ENCODE measurements around the gene TPK1.

TPK1 gene

DNA sequence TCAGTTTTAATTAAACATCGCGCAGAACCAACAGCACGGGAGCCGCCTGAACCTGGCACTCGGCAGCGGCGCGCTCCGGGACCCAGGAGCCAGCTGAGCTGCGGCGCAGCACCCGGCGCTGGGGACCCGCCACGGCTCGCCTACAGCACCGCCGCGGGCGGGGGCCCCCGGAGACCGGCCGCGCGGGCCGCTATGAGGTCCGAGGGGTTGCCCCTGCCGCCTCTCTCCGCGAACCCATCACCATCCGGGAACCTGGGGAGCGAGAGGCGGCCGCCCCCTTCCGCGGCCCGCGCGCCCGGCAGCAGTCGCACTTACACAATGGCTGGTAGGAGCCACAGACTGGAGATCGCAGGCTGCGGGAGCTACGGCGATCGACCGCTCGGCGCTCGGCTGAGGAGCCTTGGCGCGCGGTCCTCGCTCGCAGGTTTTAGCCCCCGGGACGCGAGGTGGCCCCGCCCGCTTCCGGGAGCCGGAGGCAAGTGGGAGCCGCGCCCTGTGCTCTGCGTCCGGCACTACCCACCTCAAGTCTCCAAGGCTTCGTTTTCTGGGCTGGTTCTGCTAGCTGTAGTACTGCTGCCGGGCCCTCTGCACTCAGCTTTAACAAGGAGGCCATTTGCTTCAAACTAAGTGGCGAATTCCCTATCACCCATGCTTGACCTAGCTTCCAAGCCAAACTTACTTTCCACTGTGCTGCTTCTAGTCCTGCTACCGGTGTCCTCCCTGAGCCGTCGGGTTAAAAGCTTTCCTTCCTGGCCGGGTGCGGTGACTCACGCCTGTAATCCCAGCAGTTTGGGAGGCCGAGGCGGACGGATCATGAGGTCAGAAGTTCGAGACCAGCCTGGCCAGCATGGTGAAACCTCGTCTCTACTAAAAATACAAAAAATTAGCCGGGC is at the start of gene TPK1:
TPK1 (minus strand) TSS at position 402 of the 893 bp plus-strand sequence. CDS start 451 bp downstream, outside the sequence.
- peak; percentile 83 to 90 for DNase-seq

GRCh38 chr7:144885478-144885877 is 49.6 kb upstream of the TPK1 start:
- DNase-seq = no peak

- no peak for DNase-seq
Observed at GRCh38 chr7:144884896-144885295, 49.0 kb upstream of the TPK1 start.

- DNase-seq = no peak
Observed at GRCh38 chr7:144873316-144873845, 37.5 kb upstream of the TPK1 start.

GRCh38 chr7:144869082-144869481 is 33.2 kb upstream of the TPK1 start:
- no peak for DNase-seq

GRCh38 chr7:144866189-144866588 is 30.3 kb upstream of the TPK1 start:
- DNase-seq = no peak

GRCh38 chr7:144863320-144863647 is 27.4 kb upstream of the TPK1 start:
- DNase-seq = no peak

DNA sequence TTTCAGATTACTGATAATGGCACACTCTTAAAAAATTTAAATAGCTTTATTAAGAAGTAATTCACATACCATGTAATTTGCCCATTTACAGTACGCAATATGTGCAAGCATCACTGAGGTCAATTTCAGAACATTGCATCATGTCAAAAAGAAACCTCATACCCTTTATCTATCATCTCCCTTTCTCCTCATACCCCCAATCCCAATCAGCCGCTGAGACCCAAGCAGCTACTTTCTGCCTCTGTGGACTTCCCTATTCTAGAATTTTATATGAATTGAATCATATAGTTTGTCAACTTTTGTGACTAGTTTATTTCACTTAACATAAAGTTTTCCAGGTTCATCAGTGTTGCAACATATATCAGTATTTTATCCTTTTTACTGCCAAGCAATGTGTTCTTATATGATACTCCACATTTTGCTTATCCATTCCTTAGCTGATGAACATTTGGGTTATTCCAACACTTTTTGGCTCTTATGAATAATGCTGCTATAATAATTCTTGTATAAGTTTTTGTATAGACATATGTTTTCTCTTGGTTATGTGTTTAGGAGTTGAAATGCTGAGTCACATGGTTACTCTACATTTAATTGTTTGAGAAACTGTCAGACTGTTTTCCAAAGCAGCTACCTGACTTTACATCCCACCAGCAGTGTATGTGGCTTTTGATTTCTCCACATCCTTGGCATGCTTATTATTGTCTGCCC is 26.9 kb upstream of the TPK1 start:
- no peak for DNase-seq

DNA sequence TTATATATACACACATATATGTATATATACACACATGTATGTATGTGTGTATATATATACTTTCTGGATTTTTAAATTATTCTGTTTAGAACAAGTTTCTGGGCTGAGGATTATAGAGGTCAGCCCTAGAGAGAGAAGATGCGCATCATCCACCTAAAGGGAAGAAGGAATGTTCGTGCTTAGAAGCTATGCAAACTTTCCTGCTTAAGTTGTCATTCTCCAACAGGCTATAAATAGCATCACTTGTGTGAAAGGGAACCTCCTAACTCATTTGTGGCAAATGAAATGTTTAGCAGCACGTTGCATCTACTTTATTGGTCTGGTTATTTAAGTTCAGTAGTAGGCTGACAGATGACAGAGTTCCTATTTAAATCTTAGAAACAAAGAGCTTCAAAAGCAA is 23.9 kb upstream of the TPK1 start:
- no peak for DNase-seq

DNA sequence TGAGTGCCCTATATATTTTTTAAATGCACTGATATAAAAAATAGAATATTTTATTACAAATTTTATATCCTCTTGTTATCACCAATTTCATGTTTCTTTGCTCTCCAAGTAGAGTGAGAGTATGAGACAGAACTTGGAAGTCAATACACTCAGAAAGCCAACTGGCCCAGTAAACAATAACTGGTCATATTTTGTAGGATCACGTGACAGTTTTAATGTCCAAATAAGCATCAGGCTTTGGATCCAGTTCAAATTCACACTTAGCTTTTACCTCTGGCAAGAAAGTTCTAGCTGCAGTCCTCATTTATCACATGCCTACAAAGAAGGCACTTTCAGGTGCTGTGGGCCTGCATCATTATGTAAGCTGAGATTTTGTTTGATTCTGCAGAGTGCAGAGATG is 21.6 kb upstream of the TPK1 start:
- no peak for DNase-seq

- peak; percentile 40 to 61 for DNase-seq
Observed at GRCh38 chr7:144854839-144855424, 19.1 kb upstream of the TPK1 start.

GRCh38 chr7:144853542-144853941 is 17.7 kb upstream of the TPK1 start:
- no peak for DNase-seq

- no peak for DNase-seq
Observed at GRCh38 chr7:144848078-144848477, 12.2 kb upstream of the TPK1 start.

GRCh38 chr7:144842377-144842851 is 6.6 kb upstream of the TPK1 start:
- DNase-seq = no peak

GRCh38 chr7:144836545-144836842 is 641 bp upstream of the TPK1 start:
- DNase-seq = no peak

DNA sequence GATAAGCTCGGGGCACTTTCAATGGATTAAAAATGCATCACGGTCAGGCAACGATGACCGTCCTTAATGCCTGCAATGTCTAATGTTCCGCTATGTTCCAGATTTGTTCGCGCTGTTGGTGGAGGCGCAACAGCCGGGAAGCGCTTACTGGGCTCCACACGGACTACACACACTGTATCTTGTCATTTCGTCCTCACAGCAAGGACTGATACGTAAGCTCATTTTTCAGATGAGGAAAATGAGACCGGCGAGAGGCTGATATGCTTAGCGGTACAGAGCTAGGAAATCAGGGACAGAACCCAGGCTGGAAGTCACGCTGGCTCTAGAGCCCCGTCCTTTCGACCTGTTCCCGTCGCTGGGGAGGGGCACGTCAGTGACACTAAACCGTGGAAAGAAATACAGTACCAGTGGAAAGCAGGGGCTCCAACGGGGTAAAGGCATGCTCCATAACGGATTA is 670 bp downstream of the TPK1 start:
- peak; percentile 36 to 63 for DNase-seq

GRCh38 chr7:144834641-144835144 is 1.2 kb downstream of the TPK1 start:
- no peak for DNase-seq

DNA sequence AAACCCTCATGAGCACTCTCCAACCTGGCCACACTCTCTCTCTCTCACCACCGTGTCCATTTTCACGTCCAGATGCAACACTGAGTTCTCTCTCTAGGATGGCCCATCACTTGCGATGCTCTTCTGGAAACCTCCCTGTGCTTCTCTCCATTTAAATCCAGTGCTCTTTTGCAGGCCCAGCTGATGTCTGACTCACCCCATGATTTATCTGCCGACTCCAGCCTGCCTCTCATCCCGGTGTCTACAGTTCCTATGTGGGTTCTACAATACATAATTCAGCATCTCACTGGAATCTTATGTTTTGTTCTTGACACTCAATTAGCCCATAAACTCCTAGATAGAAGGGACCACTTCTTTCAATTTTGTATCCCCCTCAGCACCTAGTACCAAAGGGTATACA is 5.0 kb downstream of the TPK1 start:
- DNase-seq = no peak

DNA sequence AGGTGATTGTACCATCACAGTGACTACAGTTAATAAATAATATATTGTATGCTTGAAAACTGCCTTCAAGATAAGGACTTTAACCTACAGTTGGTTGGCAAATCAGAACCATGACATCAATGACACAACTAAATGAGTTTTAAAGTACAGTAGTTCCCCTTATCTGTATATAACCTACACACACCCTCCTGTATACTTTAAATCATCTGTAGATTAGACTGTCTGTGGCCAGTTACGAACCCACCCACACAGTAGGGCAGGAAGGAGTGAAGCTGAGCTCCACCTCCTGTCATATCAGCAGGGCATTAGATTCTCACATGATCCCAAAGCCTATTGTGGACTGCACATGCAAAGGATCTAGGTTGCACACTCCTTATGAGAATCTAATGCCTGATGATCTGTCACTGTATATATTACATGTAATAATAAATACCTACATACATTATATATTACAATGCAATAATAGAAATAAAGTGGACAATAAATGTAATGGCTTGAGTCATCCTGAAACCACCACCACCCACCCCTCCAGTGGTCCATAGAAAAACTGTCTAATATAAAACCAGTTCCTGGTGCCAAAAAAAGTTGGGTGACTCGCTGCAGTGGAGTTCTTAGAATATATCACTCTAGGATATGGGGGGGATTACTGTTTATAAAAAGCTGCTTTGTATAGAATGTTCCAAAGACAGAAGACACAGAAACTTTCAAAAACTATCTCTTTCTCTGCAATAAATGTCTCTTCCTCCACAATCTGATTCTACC is 5.6 kb downstream of the TPK1 start:
- no peak for DNase-seq

- DNase-seq = no peak
Observed at GRCh38 chr7:144827621-144828020, 8.2 kb downstream of the TPK1 start.

DNA sequence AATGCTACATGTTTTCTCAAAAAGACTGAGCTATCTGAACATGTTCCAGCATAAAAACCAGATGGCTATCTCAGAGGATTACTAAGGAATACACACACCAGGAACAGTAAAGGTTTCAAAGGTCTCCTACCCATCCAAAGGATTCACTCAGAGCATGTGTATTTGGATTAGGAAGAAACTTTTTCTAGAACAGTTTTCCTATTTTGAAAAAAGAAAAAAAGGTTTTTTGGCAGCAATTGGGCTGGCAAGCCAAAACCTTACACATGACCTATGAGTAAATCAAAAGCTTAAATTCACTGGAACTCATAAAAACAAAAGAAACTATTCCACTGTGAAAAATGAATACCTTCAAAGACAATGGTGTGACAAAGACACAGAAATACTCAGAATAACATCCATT is 9.6 kb downstream of the TPK1 start:
- DNase-seq = no peak

DNA sequence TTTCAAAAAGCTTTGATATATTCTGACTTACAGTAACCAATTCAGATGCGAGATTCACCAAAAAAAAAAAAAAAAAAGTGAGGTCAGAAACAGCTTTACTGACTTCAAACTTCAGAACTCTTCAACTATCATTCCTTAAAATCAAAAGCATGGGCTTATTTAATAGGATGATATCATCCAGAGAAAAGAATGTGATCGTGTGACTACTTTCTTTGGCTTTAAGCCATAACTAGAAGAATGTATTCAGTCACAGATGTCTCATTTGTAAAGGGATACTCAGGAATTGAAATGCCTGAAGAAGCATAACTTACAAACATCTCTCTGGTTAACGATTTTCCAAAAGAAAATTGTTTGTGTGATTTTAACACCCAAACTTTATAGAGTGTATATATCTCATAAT is 11.5 kb downstream of the TPK1 start:
- no peak for DNase-seq

GRCh38 chr7:144822223-144822622 is 13.6 kb downstream of the TPK1 start:
- DNase-seq = no peak

All from SHP77 (cell line).